NCI-H1092 (cell line): ENCODE measurements around the gene KCNN3.
"Not testable (repeated sequence)": the region's sequence is repeated elsewhere in the genome, so short reads cannot be mapped to it uniquely, and the experiment has no call there.

ENCODE experiments used
- DNase-seq: peaks from one replicate; lab custom pipeline; 2025; lab: John Stamatoyannopoulos, UW

KCNN3 gene

DNA sequence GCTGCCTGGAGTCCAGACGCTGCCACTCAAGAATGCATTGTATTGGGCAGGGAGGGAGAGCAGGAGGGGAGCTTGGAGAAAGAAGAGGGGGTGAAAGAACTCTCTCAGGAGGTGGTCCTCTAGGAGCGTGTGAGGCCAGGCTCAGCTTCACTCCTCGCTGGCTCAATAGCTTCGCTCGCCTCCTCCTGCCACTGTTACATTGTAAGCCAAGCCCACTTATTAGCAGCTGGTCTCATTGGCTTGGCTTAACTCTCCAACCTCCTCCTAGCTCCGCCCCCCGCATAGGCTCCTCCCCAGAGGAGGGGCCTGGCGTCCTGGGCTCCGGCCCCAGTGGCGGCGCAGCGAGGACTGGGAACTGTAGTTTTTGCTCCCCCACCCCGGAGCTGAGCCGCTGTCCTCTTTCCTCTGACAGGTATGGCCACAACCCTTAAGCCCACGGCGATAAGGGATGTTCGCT, at the start of gene KCNN3:
Gene KCNN3, minus strand, starts transcription at position 167 of the 457 bp plus-strand sequence. CDS start 317 bp downstream, outside the sequence.
- peak; percentile 94 for DNase-seq

DNA sequence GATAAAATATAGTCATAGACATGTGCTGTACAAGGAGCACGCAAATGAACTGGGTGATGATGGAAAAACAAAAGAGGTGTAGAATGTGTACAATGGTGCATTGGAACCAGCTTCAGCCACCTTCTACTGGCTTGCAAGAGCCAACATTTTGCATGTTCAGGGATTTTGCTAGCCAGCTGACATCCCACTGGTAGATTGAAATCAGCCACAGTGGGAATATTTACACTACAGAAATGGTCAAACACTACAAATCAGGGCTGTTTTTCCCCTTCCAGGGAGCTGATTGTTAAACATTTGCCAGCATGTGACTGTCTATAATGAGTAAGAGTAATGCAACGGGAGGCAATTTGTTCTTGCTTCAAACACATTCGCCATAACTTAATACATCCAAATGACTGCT, 43.2 kb upstream of the KCNN3 start:
- DNase-seq: no peak

DNA sequence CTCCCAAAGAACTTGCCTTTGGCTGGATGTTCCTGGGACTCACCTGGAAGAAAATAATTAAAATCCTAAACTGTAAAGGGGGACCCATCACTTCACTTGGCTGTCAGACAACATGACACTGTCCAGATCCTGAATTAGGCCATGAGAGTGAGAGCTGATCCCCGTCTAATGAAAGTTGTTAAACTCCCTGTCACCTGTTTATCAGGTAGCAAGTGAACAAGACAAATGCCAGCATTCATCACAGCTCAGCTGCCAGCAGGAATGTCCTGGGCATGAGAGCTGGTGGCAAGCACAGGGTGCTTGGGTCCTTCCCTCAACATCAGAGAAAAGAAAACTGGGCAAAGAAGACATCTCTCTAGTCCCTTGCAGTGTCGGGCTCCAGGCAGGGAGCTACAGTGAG, 42.7 kb upstream of the KCNN3 start:
- DNase-seq: no peak

DNA sequence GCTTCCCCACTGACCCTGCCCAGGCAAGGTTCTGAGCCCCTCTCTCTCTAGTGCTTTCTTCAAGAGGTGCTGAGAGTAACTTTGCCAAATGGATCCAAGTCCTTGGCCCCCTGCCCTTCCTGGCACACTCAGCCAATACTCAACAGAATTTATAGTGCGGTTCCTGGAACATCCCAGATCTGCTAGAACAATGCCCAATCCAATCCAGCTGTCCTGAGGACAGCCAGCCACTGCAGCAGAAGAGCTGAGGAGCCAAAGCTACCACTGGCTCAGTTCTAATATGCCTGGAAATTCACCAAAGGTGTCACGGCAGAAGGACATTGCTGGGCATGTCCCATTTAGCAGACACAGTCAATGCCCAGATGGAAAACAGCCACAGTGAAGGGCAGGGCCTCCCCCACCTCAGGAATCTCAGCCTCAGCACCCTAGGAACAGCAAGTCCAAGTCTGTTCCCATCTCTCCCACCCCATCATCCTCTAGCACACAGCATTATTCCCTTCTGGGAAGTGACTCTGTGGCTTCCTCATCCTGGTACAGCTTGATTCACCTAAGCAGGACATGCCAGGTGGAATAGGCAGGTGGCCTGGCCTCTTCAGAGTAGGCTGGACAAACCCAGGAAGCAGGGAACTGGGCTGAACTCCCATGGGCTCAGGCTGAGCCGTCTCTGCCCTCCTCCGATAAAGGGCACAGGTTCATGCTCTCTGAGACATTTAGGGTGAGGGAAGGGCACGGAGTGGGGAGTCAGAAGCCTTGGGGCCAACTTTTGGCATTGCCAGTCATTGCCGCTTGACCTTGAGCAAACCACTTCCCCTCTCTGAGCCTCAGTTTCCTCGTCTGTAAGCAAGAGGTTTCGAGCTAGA, 41.8 kb upstream of the KCNN3 start:
- no peak for DNase-seq

DNA sequence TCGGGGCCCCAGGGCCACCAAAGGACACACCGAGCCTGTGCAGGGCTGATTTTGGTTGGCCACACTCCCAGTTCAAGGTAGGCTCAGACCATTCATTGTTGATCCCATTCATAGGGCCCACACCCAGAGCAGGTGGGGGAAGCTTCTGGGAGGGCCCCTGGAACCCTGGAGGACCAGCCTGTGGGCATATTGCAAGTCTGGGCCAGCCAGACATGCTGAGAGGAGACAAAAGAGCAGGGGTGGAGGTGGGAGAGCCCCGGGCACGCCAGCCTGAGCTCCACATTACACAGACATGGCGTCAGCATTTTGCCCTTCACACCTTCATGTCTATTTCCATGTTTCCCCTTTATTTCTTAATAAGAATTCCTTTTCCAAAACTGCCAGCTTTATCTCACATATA, 40.8 kb upstream of the KCNN3 start:
- DNase-seq: no peak

DNA sequence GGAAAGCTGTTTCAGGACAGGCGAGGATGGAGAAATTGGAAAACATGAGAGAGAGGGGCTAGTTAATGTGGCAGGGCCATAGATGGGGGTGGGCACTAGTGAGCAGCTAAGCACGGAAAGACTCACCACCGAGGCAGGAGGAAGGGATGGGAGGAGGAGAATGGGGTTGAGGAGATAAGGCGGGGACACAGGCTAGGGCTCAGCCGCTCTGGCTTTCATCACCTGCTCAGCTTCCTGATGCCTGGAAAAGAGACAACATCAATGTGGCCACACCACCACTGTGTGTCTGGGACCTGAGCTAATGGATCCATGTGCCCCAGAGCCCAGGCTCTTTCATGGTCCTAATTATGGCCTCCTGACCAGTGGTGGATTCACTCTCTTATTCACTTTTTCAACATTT, 38.9 kb upstream of the KCNN3 start:
- DNase-seq: no peak

- not testable (repeated sequence) for DNase-seq
Observed at GRCh38 chr1:154908129-154908528, 38.0 kb upstream of the KCNN3 start.

- no peak for DNase-seq
Observed at GRCh38 chr1:154906621-154907081, 36.6 kb upstream of the KCNN3 start.

GRCh38 chr1:154902938-154903566, 33.0 kb upstream of the KCNN3 start:
- no peak for DNase-seq

GRCh38 chr1:154901591-154901990, 31.5 kb upstream of the KCNN3 start:
- DNase-seq: no peak

GRCh38 chr1:154899041-154899440, 29.0 kb upstream of the KCNN3 start:
- DNase-seq: no peak

GRCh38 chr1:154896771-154897286, 26.7 kb upstream of the KCNN3 start:
- DNase-seq: no peak

GRCh38 chr1:154895798-154896197, 25.7 kb upstream of the KCNN3 start:
- DNase-seq: no peak

DNA sequence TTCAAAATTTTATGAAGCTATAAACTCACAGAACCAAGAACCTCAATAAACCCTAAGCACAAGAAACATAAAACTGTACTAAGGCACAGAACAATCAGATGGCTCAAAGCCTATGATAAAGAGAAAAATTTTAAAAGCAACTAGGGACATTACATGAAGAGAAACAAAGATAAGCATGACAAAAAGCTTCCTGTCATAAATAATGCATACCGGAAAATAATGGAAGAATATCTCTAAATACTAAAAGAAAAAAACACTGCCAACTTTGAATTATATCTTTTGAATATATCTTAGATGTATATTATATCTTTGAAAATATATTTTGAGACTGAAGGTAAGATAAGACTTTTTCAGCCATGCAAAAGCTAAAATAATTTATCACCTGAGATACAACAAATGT, 21.4 kb upstream of the KCNN3 start:
- DNase-seq: no peak

- DNase-seq: no peak
Observed at GRCh38 chr1:154888757-154889156, 18.7 kb upstream of the KCNN3 start.

DNA sequence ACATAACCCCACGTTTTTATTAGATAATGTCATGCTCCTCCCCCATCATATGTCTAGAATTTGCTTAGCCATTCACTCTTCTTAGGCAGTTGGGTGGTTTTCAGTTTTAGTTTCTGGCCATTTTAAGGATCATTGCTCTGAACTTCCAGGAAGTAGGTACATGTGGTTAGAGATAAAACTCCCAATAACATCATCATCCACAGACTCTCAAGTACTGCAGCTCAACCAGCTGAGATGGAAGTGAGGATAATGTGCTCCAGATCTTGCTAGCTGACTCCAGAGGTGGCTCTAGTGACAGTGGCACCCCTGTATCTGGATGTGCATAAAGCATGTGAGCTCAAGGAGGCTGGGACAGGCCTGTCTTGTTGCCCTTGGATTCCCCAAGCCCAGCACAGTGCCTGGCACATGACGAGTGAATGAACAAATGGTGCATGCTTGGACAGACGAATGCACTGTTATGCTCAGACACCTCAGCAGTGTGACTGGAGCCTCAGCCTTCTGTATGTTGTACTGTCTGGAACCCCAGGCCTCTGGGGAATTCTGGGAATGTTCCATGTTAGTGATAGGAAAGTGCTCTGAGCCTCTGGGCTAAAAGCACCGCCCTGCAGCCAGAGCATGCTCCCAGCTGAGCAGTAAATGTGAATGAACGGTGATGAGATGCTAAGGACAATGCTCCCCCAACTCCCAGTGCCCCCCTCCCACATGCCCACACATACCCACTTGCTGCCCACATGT, 16.4 kb upstream of the KCNN3 start:
- no peak for DNase-seq

DNA sequence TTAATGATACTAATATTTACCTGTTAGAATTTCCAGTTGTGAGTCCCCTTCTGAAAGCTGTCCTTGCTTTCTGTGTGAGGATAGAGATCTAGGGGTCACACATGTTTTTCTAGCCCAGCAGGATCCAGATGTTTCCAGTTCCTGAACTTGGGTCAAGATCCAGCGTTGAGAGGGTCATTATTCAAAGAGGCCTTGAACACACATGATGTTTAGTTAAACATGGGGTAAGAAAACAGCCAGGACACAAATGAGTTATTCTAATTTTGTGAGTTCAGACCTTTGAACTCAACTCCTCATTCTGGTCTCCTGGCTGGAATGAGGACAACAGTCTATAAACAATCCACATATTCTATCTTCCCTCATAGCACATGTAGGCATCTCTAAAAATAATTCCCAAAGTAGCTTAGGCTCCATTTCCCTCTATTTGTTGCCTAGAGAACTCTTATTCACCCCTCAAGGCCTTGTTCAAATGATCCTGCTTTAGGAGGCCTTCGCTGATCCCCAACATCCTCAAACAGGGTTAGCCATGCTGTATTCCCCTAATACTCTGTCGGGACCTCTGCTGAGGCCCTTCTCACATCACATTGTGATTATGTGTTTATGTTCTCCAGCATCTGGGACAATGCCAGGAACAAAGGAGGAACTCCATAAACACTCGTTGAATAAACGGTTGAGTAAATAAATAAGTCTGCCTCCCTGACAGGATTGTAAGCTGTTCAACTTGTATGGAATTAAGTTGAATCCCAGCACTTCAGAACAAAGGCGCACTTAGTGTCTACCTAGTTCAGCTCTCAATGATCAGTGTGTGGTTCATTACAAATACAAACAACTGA, 15.0 kb upstream of the KCNN3 start:
- no peak for DNase-seq

GRCh38 chr1:154883919-154884868, 14.1 kb upstream of the KCNN3 start:
- no peak for DNase-seq

DNA sequence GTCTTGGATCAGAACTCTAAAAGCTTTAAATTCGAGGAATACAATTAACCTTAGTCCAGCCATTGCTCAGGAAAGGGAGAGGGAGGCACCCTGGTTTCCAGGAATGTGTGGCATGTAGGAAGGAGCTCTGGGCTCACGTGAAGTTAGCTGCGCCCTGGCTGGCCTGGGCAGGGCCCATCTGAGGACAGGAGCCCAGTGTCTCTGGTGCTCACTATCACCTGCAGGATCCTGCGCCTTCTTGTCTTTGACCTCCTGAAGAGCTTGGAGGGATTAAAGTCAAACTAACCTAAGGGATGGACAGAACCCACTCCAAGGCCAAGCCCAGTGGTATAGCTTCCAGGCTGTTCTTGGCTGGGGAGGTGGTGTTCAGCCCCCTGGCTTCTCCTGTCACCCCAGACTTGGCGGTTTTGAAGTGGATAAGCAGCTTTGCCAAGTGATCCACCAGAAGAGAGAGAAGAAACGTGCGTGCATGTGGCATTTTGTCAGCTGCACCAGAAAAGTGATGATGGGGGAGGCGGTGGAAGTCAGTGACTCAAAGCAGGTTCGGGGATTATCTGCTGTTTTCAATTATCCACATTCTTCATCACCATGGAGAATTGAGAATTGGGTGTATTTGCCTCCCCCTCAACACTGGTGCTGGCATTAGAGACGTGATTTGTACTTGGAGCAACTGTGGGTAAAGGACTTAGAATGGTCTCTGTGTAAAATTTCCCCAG, 11.9 kb upstream of the KCNN3 start:
- no peak for DNase-seq

DNA sequence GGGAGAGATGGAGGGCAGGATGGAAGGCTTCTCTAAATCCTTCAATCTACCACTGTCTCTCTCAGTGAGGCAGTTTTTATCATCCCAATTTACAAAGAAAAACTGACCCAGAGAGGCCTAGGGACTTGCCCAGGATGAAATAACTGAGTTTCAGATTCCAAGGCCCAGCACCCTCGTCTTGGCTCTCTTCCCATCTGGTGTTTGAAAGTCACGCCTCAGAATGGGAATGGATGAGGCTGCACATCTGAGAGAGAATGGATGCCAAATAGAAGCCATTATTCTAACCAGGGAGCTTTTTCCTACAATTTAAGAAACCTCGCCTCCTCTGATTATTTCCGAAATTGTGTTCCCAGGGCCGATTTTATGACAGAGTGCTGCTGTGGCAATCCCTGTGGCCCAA, 10.6 kb upstream of the KCNN3 start:
- DNase-seq: no peak
